Common myeloid progenitor, CD34-positive (primary cell): ENCODE results near the gene MNT. TPM values are rescaled to one million over a fixed set of nuclear protein-coding genes. Genes with fewer than 3 reads are reported as not detected.
"Not testable (repeated sequence)": the region's sequence is repeated elsewhere in the genome, so short reads cannot be mapped to it uniquely, and the experiment has no call there.

Source experiments
- CTCF ChIA-PET: fragments of 350-600 bp; sonication (Branson Sonifier 250); formaldehyde crosslinking; loops from one replicate; lab custom pipeline; 2021; ENCODE audit warnings: antibody characterized with exemption; lab: Charles Lee
- POLR2A ChIA-PET: fragments of 350-600 bp; sonication (Branson Sonifier 250); formaldehyde crosslinking; loops from one replicate; lab custom pipeline; 2021; ENCODE audit warnings: antibody characterized with exemption; lab: Charles Lee
- DNase-seq, 3 donors: peaks; one replicate each; pipeline versions ENCODE4 v3.0.0 to v3.0.0-alpha.2; 2013
- H3K27ac ChIP-seq, 2 experiments: 1 replicate in 1 of 2; 2 replicates in 1 of 2; pipeline ENCODE4 v1.7.0; 2013; ENCODE audit warnings: inconsistent platforms in 2 of 2, low read length in 2 of 2, mild to moderate bottlenecking in 2 of 2, low read depth in 1 of 2, moderate library complexity in 1 of 2; ENCODE audit not compliant: severe bottlenecking in 2 of 2, insufficient read depth in 1 of 2, poor library complexity in 1 of 2
- H3K27me3 ChIP-seq, 5 experiments: replicated peaks in 2 of 5; 1 replicate in 3 of 5; 2 replicates in 2 of 5; pipeline versions ENCODE4 v1.6.1 to v1.7.0; 2013; ENCODE audit warnings: low read length in 4 of 5, mild to moderate bottlenecking in 2 of 5, moderate library complexity in 2 of 5, inconsistent platforms in 1 of 5; ENCODE audit not compliant: insufficient read depth in 5 of 5, control insufficient read depth in 4 of 5
- H3K36me3 ChIP-seq, 4 experiments: 1 replicate in 2 of 4; 2 replicates in 2 of 4; pipeline versions ENCODE4 v1.6.1 to v1.7.0; 2013; ENCODE audit warnings: low read length in 3 of 4, control low read depth in 1 of 4, mild to moderate bottlenecking in 1 of 4; ENCODE audit not compliant: control insufficient read depth in 4 of 4, insufficient read depth in 4 of 4
- H3K4me1 ChIP-seq, 4 experiments: 1 replicate in 3 of 4; 2 replicates in 1 of 4; pipeline versions ENCODE4 v1.6.1 to v1.7.1; 2013; ENCODE audit warnings: low read length in 3 of 4, mild to moderate bottlenecking in 3 of 4, control low read depth in 1 of 4, inconsistent platforms in 1 of 4, moderate library complexity in 1 of 4; ENCODE audit not compliant: control insufficient read depth in 4 of 4, insufficient read depth in 4 of 4; ENCODE audit errors: control extremely low read depth in 1 of 4
- H3K4me3 ChIP-seq, 7 experiments: 1 replicate in 4 of 7; 2 replicates in 3 of 7; pipeline versions ENCODE4 v1.5.1 to v1.7.0; 2013; ENCODE audit warnings: mild to moderate bottlenecking in 7 of 7, low read length in 6 of 7, moderate library complexity in 6 of 7, inconsistent platforms in 2 of 7, low read depth in 2 of 7, control low read depth in 1 of 7; ENCODE audit not compliant: insufficient read depth in 4 of 7, control insufficient read depth in 1 of 7; ENCODE audit errors: extremely low read depth in 1 of 7
- H3K9me3 ChIP-seq, 5 experiments: 1 replicate in 4 of 5; 2 replicates in 1 of 5; pipeline versions ENCODE4 v1.6.1 to v1.7.1; 2013; ENCODE audit warnings: low read length in 4 of 5, mild to moderate bottlenecking in 2 of 5, inconsistent platforms in 1 of 5, low read depth in 1 of 5, moderate library complexity in 1 of 5; ENCODE audit not compliant: control insufficient read depth in 4 of 5, insufficient read depth in 2 of 5; ENCODE audit errors: control extremely low read depth in 1 of 5
- WGBS: methylation state at CpG from one replicate; pipeline ENCODE4 v1.1.5; 2013; ENCODE audit not compliant: insufficient coverage; 5-methylcytosine and 5-hydroxymethylcytosine counted together
- polyA plus RNA-seq: library from polyadenylated mRNA; unstranded; fragments of 120-200 nt; gene quantifications from one replicate; pipeline ENCODE4 v1.2.1, GENCODE V29; 2013

The MNT gene, protein sequence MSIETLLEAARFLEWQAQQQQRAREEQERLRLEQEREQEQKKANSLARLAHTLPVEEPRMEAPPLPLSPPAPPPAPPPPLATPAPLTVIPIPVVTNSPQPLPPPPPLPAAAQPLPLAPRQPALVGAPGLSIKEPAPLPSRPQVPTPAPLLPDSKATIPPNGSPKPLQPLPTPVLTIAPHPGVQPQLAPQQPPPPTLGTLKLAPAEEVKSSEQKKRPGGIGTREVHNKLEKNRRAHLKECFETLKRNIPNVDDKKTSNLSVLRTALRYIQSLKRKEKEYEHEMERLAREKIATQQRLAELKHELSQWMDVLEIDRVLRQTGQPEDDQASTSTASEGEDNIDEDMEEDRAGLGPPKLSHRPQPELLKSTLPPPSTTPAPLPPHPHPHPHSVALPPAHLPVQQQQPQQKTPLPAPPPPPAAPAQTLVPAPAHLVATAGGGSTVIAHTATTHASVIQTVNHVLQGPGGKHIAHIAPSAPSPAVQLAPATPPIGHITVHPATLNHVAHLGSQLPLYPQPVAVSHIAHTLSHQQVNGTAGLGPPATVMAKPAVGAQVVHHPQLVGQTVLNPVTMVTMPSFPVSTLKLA
- 13.0 TPM for polyA plus RNA-seq

DNA sequence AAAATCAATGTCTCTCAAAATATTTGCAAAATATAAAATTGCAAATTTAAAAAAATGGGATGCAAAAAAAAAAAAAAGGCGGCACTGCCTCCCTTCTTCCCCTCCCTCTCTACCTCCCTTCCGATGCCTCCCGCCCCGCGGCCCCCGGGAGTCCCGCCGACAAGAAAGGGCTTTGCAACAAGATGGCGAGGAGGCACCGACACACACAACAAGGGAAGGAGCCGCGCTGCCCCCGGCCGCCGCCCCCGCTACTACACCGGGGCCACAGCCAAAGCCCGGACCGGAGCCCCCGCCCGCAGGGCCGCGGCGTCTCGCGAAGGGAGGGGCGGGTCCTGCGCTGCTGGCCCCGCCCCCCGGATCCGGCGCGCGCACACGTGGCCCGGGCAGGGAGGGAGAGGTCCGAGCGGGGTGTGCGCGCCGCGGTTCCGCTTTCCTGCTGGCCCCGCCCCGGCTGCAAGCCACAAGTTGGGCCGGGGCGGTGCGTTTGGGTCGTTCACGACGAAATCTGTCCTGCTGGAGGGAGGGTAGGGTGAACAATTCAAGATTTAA, at the start of gene MNT:
TSS of gene MNT (minus strand) at position 184 of the 549 bp plus-strand sequence. CDS start 348 bp downstream, outside the sequence.
- no peaks in the 10 kb centered on the region for H3K9me3 ChIP-seq
- peaks cover 11 to 53% (median 45%) of the 10 kb centered on the region in 4 experiments for H3K4me1 ChIP-seq
- H3K4me3 ChIP-seq, result peak within 1 kb of the TSS; percentile 72 to 98 (median 94)
- H3K36me3 ChIP-seq, result no peaks in the 10 kb centered on the region
- peak; percentile 95 to 98 (median 98) for DNase-seq
- ChIA-PET POLR2A (interaction anchor here (0.5 to 2.1 kb wide), 4 partner anchors 8 to 355 kb away, joined by 3 to 21 read pairs (median 3); no protein-coding TSS in a partner anchor), CTCF (interaction anchor here (0.9 to 4.7 kb wide), 6 partner anchors 8 to 24 kb away, joined by 3 to 49 read pairs (median 8); no protein-coding TSS in a partner anchor)
- WGBS, result 0% methylated on average over 30 of the region's 51 CpGs
- H3K27ac ChIP-seq, result peak within 1 kb of the TSS; percentile 92 to 96
- no peaks in the 10 kb centered on the region for H3K27me3 ChIP-seq

DNA sequence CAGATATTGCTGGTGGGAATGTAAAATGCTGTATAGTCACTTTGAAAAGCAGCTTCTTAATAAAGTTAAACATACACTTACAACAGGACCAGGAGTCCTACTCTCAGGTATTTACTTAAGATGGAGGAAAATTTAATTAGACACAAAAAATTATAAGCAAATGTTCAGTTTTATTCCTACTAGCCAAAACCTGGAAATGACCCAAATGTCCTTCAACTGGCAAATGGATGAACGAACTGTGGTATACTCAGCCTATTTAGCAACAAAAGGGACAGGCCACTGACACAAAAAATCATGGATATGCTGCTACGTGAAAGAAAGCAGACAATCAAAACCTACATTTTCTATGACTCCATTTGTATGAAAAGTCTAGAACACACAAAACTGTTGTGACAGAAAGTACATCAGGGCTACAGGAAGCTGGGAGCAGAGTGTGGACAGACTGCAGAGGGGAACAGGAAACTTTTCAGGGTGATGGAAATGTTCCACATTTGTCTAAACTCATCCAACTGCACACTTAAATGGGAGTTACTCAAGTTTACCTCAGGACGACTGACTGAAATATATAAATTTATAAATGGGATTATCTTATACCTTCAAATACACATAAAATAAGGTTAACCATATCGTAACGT, 49.3 kb upstream of the MNT start:
- Histone ChIP-seq H3K27me3 (no peaks in the 10 kb centered on the region), H3K27ac (peak overlapping the region in 1 of 2 experiments; percentile 23), H3K4me1 (peaks cover 0 to 8% (median 3%) of the 10 kb centered on the region in 4 experiments), H3K4me3 (peak overlapping the region in 2 of 7 experiments; percentile 7 to 8), H3K9me3 (peaks cover 0 to 7% (median 0%) of the 10 kb centered on the region in 5 experiments), H3K36me3 (peaks cover 2 to 12% (median 8%) of the 10 kb centered on the region in 4 experiments)
- ChIA-PET CTCF (interaction anchor here (2.3 kb wide), 1 partner anchor 68 kb away, joined by 5 read pairs; no protein-coding TSS in a partner anchor), POLR2A (interaction anchor here (0.8 kb wide), 1 partner anchor 114 kb away, joined by 3 read pairs; the partner anchor contains the start of gene TSR1)
- DNase-seq, result peak in 1 of 3 donors; percentile 12
- WGBS, result 43% methylated on average over 1 of the region's 5 CpGs

DNA sequence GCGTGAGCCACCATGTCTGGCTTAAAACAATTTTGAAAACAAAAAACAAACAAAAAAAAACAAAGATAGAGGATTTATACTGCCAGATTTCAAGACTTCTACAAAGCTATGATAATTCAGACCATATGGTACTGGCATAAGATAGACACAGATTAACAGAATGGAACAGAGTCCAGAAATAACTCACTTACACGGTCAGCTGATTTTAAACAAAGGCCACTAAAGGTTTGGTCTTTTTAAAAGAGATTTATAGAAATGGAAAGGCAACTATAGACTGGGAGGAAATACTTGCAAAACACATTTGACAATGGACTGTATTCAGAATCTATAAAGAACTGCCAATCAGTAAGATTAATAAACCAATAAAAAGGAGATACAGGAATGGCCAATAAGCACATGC, 48.6 kb upstream of the MNT start:
- Histone ChIP-seq H3K4me1 (peaks cover 0 to 8% (median 3%) of the 10 kb centered on the region in 4 experiments), H3K27me3 (no peaks in the 10 kb centered on the region), H3K4me3 (no peak overlapping the region), H3K9me3 (peaks cover 0 to 7% (median 0%) of the 10 kb centered on the region in 5 experiments), H3K27ac (no peak overlapping the region), H3K36me3 (peaks cover 3 to 12% (median 9%) of the 10 kb centered on the region in 4 experiments)
- POLR2A ChIA-PET, result no interaction called here
- CTCF ChIA-PET, result interaction anchor here (2.3 kb wide), 1 partner anchor 67 kb away, joined by 5 read pairs; no protein-coding TSS in a partner anchor
- DNase-seq, result no peak
- WGBS, result 100% methylated on average over 1 of the region's 2 CpGs

DNA sequence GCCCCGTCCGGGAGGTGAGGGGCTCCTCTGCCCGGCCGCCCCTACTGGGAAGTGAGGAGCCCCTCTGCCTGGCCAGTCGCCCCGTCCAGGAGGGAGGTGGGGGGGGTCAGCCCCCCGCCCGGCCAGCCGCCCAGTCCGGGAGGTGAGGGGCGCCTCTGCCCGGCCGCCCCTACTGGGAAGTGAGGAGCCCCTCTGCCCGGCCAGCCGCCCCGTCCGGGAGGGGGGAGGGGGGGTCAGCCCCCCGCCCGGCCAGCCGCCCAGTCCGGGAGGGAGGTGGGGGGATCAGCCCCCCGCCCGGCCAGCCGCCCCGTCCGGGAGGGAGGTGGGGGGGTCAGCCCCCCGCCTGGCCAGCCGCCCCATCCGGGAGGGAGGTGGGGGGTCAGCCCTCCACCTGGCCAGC, 46.6 kb upstream of the MNT start:
- H3K27ac ChIP-seq, H3K36me3 ChIP-seq, H3K27me3 ChIP-seq, H3K4me3 ChIP-seq, H3K4me1 ChIP-seq, POLR2A ChIA-PET, DNase-seq, CTCF ChIA-PET, H3K9me3 ChIP-seq: not testable (repeated sequence)
- no CpG with 5 or more reads among the region's 29 CpGs for WGBS

DNA sequence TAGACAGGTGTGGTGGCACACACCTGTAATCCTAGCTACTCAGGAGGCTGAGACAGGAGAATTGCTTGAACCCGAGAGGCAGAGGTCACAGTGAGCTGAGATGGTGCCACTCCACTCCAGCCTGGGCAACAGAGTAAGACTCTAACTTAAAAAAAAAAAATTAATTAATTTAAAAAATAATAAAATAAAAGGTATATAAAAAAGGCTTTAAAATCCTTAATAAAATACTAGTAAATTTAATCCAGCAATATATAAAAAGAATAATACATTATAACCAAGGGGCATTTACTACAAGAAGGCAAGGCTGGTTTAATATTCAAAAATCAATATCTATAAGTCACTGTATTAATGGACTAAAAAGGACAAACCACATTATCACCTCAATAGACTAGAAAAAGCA, 44.8 kb upstream of the MNT start:
- no peaks in the 10 kb centered on the region for H3K27me3 ChIP-seq
- peaks cover 0 to 8% (median 3%) of the 10 kb centered on the region in 4 experiments for H3K4me1 ChIP-seq
- no peak overlapping the region for H3K27ac ChIP-seq
- no peak overlapping the region for H3K4me3 ChIP-seq
- peaks cover 0 to 7% (median 0%) of the 10 kb centered on the region in 5 experiments for H3K9me3 ChIP-seq
- WGBS, result 83% methylated on average over 1 of the region's 1 CpG
- ChIA-PET CTCF (no interaction called here), POLR2A (interaction anchor here (0.6 kb wide), 1 partner anchor 23 kb away, joined by 3 read pairs; no protein-coding TSS in a partner anchor)
- peaks cover 8 to 13% (median 11%) of the 10 kb centered on the region in 4 experiments for H3K36me3 ChIP-seq
- DNase-seq, result no peak

DNA sequence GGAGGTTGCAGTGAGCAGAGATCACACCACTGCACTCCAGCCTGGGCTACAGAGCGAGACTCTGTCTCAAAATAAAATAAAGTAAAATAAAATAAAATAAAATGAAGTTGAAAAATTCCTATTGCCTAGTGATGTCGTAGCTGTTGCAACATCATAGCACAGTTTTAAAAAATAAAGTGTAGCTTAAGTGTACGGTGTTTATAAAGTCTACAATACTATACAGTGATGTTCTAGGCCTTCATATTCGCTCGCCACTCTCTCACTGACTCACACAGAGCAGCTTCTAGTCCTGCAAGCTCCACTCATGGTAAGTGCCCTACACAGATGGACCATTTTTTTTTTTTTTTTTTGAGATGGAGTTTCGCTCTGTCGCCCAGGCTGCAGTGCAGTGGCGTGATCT, 43.5 kb upstream of the MNT start:
- ChIA-PET CTCF (no interaction called here), POLR2A (no interaction called here)
- no peak overlapping the region for H3K4me3 ChIP-seq

More for the DNA sequence above, 43.5 kb upstream of the MNT start:
- DNase-seq, result no peak
- no peaks in the 10 kb centered on the region for H3K27me3 ChIP-seq
- no peak overlapping the region for H3K27ac ChIP-seq
- peaks cover 0 to 7% (median 0%) of the 10 kb centered on the region in 5 experiments for H3K9me3 ChIP-seq
- 93% methylated on average over 3 of the region's 8 CpGs for WGBS
- peaks cover 9 to 14% (median 12%) of the 10 kb centered on the region in 4 experiments for H3K36me3 ChIP-seq
- H3K4me1 ChIP-seq, result no peaks in the 10 kb centered on the region
